IPS DF 6.9 (cell line): Measurements from ENCODE around the gene PRKN.

Source experiments
- DNase-seq: peaks from one replicate; pipeline ENCODE4 v3.0.0-alpha.2; 2013; ENCODE audit warnings: low read depth, low spot score
- H3K27ac ChIP-seq: one replicate; pipeline ENCODE4 v1.5.1; 2013; ENCODE audit warnings: low read length, control low read depth
- H3K27me3 ChIP-seq: 2 replicates; pipeline ENCODE4 v1.6.1; 2013; ENCODE audit warnings: mild to moderate bottlenecking, low read length; ENCODE audit not compliant: control insufficient read depth, insufficient read depth
- H3K36me3 ChIP-seq: 2 replicates; pipeline ENCODE4 v1.6.1; 2013; ENCODE audit warnings: low read length; ENCODE audit not compliant: control insufficient read depth, insufficient read depth
- H3K4me1 ChIP-seq: 2 replicates; pipeline ENCODE4 v1.6.1; 2013; ENCODE audit warnings: low read length; ENCODE audit not compliant: control insufficient read depth, insufficient read depth
- H3K4me3 ChIP-seq: 2 replicates; pipeline ENCODE4 v1.5.1; 2013; ENCODE audit warnings: mild to moderate bottlenecking, low read length
- H3K9me3 ChIP-seq: 2 replicates; pipeline ENCODE4 v1.6.1; 2013; ENCODE audit warnings: low read length, inconsistent platforms; ENCODE audit not compliant: control insufficient read depth, insufficient read depth
- WGBS: extraction: QIAGEN DNeasy Blood & Tissue Kit; methylation state at CpG from one replicate; pipeline ENCODE4 v1.1.7; 2013; ENCODE audit warnings: mixed read lengths, missing lambda C conversion rate; ENCODE audit not compliant: insufficient read length, insufficient coverage; 5-methylcytosine and 5-hydroxymethylcytosine counted together

Gene PRKN

GRCh38 chr6:161921602-161922395 lies 805.8 kb downstream of the PRKN start:
- DNase-seq = no peak
- Histone ChIP-seq H3K4me1 (no peaks in the 10 kb centered on the region), H3K4me3 (no peak overlapping the region), H3K27ac (no peak overlapping the region), H3K36me3 (no peaks in the 10 kb centered on the region), H3K9me3 (no peaks in the 10 kb centered on the region), H3K27me3 (no peaks in the 10 kb centered on the region)
- WGBS = no CpG with 5 or more reads among the region's 3 CpGs

GRCh38 chr6:161919691-161920090 lies 807.9 kb downstream of the PRKN start:
- Histone ChIP-seq H3K4me3 (no peak overlapping the region), H3K4me1 (no peaks in the 10 kb centered on the region), H3K27me3 (no peaks in the 10 kb centered on the region), H3K9me3 (no peaks in the 10 kb centered on the region), H3K27ac (no peak overlapping the region), H3K36me3 (no peaks in the 10 kb centered on the region)
- DNase-seq = no peak
- WGBS = no CpG with 5 or more reads among the region's 2 CpGs

- DNase-seq = no peak
- H3K27ac ChIP-seq = no peak overlapping the region
- no peaks in the 10 kb centered on the region for H3K36me3 ChIP-seq
- no peak overlapping the region for H3K4me3 ChIP-seq
- no peaks in the 10 kb centered on the region for H3K9me3 ChIP-seq
- no peaks in the 10 kb centered on the region for H3K4me1 ChIP-seq
- WGBS = no CpG with 5 or more reads among the region's 15 CpGs
- no peaks in the 10 kb centered on the region for H3K27me3 ChIP-seq
These were observed 808.8 kb downstream of the PRKN start for GRCh38 chr6:161918628-161919205.

- Histone ChIP-seq H3K9me3 (no peaks in the 10 kb centered on the region), H3K36me3 (no peaks in the 10 kb centered on the region), H3K27me3 (no peaks in the 10 kb centered on the region), H3K4me1 (no peaks in the 10 kb centered on the region), H3K4me3 (no peak overlapping the region), H3K27ac (no peak overlapping the region)
- WGBS = no CpG with 5 or more reads among the region's 6 CpGs
- DNase-seq = no peak
These were observed 809.4 kb downstream of the PRKN start for GRCh38 chr6:161918109-161918531.

- no peaks in the 10 kb centered on the region for H3K9me3 ChIP-seq
- H3K4me3 ChIP-seq = no peak overlapping the region
- WGBS = no CpG with 5 or more reads among the region's 4 CpGs
- DNase-seq = no peak
- H3K27ac ChIP-seq = no peak overlapping the region
- no peaks in the 10 kb centered on the region for H3K36me3 ChIP-seq
- H3K4me1 ChIP-seq = no peaks in the 10 kb centered on the region
- H3K27me3 ChIP-seq = no peaks in the 10 kb centered on the region
These were observed 809.9 kb downstream of the PRKN start for GRCh38 chr6:161917645-161918044.

DNA sequence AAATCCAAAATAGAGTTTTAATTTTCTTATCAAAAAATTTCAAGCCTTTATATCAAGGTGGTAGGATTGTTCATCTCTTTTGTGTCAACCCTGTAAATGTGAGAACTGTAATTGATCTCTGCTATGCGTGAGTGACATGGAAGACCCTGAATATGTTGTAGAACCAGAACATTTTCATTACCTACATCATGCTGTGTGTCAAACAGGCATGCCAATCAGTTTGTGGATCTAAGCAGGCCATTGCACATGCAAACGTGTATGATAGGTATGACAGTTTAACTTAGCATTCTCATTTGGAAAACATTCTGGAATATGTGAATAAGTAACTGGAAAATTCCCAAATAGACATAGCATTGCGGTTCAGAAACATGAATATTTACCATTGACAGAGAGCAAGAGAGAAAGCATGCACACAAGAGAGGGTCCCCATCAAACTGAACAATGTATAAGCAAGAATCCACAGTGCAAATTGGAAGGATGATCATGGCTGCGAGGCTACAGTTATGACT lies 812.1 kb downstream of the PRKN start:
- no peak overlapping the region for H3K4me3 ChIP-seq
- no peaks in the 10 kb centered on the region for H3K36me3 ChIP-seq
- WGBS = no CpG with 5 or more reads among the region's 4 CpGs
- no peak for DNase-seq
- H3K27me3 ChIP-seq = no peaks in the 10 kb centered on the region
- H3K4me1 ChIP-seq = no peaks in the 10 kb centered on the region
- H3K27ac ChIP-seq = no peak overlapping the region
- no peaks in the 10 kb centered on the region for H3K9me3 ChIP-seq

DNA sequence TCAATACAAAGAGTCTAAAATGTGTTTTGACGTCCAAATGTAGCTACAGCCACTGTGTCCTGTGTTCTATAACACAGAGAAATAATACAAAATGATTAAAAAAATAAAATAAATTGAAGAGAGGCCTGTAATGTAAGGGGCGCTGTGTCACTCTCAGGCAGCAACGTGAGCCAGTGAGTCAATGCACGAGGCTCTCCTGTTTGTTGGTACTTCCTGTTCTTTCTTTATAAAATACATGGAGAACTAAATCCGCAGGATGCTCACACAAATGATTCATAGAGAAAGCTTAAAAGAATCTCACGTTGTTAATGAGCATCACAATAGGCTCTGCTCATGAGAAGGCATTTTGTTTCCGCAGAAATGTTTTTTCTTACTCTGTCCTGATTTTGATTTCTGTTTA lies 818.7 kb downstream of the PRKN start:
- no peak for DNase-seq
- Histone ChIP-seq H3K4me1 (no peaks in the 10 kb centered on the region), H3K9me3 (no peaks in the 10 kb centered on the region), H3K4me3 (no peak overlapping the region), H3K27ac (no peak overlapping the region), H3K27me3 (no peaks in the 10 kb centered on the region), H3K36me3 (no peaks in the 10 kb centered on the region)
- WGBS = no CpG with 5 or more reads among the region's 7 CpGs

DNA sequence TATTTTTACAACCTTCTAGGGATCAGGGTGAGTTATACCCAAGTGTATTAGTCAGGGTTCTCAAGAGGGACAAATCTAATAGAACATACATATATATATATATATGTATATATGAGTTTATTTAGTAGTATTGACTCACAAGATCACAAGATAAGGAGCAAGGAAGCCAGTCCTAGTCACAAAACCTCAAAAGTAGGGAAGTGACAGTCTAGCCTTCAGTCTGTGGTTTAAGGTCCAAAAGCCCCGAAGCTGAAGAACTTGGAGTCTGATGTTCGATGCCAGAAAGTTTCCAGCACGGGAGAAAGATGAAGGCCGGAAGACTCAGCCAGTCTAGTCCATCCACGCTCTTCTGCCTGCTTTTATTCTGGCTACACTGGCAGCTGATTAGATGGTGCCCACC lies 821.0 kb downstream of the PRKN start:
- Histone ChIP-seq H3K36me3 (no peaks in the 10 kb centered on the region), H3K27me3 (no peaks in the 10 kb centered on the region), H3K4me1 (peaks cover 2% of the 10 kb centered on the region; the same call in 1 of the 2 replicates), H3K4me3 (no peak overlapping the region), H3K27ac (no peak overlapping the region), H3K9me3 (no peaks in the 10 kb centered on the region)
- no CpG with 5 or more reads among the region's 5 CpGs for WGBS
- DNase-seq = no peak

GRCh38 chr6:161903584-161904212 lies 823.9 kb downstream of the PRKN start:
- DNase-seq = no peak
- H3K4me1 ChIP-seq = peaks cover 2% of the 10 kb centered on the region; the same call in 1 of the 2 replicates
- no peak overlapping the region for H3K27ac ChIP-seq
- H3K9me3 ChIP-seq = no peaks in the 10 kb centered on the region
- no CpG with 5 or more reads among the region's 2 CpGs for WGBS
- H3K36me3 ChIP-seq = no peaks in the 10 kb centered on the region
- no peak overlapping the region for H3K4me3 ChIP-seq
- no peaks in the 10 kb centered on the region for H3K27me3 ChIP-seq

DNA sequence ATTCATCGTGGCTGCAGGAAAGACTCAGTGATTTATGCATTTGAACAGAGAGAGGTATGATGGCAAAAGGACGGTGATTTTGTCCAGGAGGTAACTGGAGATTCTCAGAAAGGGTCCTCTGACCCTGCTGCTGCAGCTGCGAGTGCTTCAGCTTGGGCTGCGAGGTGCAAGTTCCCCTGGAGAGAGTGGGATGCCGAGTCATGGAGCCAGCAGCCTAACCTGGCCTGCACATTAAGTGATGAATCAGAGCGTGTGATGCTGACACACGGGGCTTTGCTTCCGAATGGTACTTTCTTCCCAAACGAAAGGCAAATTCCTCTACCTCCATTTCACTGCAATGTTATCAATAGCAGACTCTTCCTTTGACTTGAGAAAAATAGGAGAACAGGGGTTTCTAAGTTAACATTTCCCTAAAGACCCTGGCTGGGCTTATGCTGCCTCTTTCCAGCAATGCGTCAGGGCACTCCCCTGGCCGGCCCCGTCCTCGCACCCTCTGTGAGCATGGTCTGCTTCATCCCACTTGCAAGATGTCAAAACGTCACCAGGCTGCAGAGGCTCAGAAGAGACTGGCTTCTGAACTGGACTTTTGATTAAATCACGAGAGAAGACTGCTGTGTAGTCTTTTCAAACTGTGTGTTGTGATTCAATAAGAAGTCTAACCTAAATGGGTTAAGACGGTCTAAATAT lies 825.7 kb downstream of the PRKN start:
- no peak for DNase-seq
- H3K27me3 ChIP-seq = no peaks in the 10 kb centered on the region
- peaks cover 2% of the 10 kb centered on the region; the same call in 1 of the 2 replicates for H3K4me1 ChIP-seq
- H3K9me3 ChIP-seq = no peaks in the 10 kb centered on the region
- no CpG with 5 or more reads among the region's 16 CpGs for WGBS
- H3K27ac ChIP-seq = no peak overlapping the region
- H3K4me3 ChIP-seq = no peak overlapping the region
- H3K36me3 ChIP-seq = no peaks in the 10 kb centered on the region
